Glomerular endothelial cell (primary cell): ENCODE data around the gene SAP25. TPM values are rescaled to one million over a fixed set of nuclear protein-coding genes. Genes with fewer than 3 reads are reported as not detected.

Source experiments
- DNase-seq: peaks from one replicate; pipeline ENCODE4 v3.0.0-alpha.2; 2011; ENCODE audit warnings: low read depth, low spot score; ENCODE audit errors: extremely low read depth
- total RNA-seq: library from RNA; depleted of rRNA; stranded (reverse); fragments of >200 nt; gene quantifications from 2 replicates; pipeline ENCODE4 v1.2.3, GENCODE V29; 2015

The SAP25 gene
- total RNA-seq: 0.29 and 1.8 TPM in 2 replicates

GRCh38 chr7:100573691-100574361 lies at the start of gene SAP25:
Gene SAP25, minus strand, starts transcription at chr7:100573900. Its CDS starts 158 bp downstream, at chr7:100573742.
- no peak for DNase-seq

- no peak for DNase-seq
These were observed 47.9 kb upstream of the SAP25 start for GRCh38 chr7:100621554-100621953.

DNA sequence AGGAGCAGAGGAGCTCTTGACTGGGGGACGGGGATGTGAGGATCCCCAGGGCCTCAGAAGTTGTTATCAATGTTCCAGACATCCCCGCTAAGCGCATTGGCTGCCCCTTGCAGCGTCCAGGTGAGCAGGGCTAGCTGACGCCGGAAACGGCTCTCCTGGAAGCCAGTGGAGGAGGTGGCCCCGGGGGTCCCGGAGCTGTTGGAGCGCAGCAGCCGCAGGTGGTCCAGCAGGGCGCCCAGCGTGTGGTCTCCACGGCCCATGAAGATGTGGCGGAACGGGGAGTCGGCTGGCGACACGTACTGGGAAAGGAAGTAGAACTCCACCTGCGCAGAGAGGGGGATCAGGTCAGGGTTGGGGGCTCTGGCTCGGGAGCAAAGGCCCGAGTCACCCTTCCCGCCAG lies 47.1 kb upstream of the SAP25 start:
- DNase-seq: no peak

DNA sequence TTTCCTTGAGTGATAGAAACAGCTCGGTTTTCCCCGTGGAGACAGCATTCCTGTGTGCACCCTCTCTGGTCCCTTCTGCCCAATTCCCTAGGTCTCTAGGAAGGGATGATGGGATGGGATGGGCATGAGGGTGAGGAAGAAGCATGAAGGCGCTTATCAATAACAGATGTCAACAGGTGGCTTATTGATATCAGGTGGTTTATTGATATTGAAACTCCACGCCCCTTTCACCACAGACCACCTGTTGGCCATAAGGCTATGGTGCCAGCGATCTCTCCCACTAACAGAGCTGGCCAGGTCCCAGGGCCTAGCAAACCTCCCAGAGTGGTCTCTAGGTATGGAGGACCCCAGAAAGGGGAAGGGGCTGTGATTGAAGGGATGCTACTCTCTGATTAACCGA lies 46.5 kb upstream of the SAP25 start:
- DNase-seq: no peak

DNA sequence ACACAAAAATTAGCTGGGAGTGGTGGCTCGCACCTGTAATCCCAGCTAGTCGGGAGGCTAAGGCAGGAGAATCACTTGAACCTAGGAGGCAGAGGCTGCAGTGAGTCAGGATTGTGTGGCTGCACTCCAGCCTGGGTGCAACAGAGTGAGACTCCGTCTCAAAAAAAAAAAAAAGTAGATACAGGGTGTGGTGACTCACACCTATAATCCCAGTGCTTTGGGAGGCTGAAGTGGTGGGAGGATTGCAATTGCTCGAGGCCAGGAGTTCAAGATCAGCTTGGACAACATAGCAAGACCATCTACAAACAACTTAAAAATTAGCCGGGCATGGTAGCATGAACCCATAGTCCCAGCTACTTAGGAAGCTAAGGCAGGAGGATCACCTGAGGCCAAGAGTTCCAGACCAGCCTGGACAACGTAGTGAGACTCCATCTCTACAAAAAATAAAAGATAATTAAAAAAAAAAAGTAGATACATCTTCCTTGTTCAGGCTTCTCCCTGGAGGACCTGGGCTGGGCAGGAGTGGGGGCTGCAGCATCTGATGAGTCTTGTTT lies 40.7 kb upstream of the SAP25 start:
- DNase-seq: no peak

- no peak for DNase-seq
These were observed 39.9 kb upstream of the SAP25 start for GRCh38 chr7:100613412-100614175.

DNA sequence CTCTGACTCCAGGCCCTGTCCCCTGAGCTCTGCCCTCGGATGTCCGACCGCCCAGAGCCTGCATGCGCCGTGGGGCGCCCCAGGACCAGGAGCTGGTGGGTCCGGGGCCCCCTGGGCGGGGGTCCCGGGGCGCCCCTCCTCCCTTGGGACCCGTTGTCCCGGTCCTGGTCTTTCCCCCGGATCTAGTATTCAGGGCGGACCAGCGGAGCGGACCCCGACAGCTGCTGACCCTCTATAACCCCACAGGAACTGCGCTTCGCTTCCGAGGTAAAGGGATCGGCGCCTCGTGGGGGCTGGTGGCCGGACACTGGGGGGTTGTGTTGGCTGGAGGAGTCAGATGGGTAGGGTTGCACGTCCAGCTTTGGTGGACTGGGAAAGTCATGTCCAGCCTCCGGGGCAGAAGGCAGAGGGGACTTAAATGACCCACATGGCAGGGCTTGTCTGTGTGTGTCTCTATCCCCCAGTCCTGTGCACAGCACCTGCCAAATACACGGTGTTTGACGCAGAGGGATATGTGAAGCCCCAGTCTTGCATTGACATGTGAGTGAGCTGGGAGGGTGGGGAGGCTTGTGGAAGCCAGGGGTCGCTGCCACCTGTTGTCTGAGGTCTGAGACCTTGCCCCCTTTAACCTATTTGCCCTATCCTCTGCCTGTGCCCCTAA lies 39.2 kb upstream of the SAP25 start:
- no peak for DNase-seq

GRCh38 chr7:100611983-100612729 lies 38.5 kb upstream of the SAP25 start, which contains the start of gene MOSPD3:
Gene MOSPD3, plus strand, starts transcription at chr7:100612540. Its CDS starts 252 bp downstream, at chr7:100612792.
- peak; percentile 98 for DNase-seq

DNA sequence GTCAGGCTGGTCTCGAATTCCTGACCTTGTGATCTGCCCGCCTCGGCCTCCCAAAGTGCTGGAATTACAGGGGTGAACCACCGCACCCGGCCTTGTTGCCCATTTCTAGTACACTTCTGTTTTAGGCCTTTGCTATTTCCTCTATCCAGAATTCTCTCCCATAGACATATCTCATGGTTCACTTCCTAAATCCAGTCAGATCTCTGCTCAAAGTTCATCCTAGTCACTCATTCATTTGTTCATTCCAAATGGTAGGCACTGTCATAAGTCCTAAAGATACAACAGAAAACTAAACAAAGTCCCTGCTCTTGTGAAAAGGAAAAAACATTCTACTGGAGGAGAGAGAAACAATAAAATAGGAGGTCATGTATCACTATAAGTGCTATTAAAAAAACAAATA lies 36.3 kb upstream of the SAP25 start:
- no peak for DNase-seq

- no peak for DNase-seq
These were observed 33.4 kb upstream of the SAP25 start for GRCh38 chr7:100607111-100607510.

- no peak for DNase-seq
These were observed 32.6 kb upstream of the SAP25 start for GRCh38 chr7:100606313-100606712.

- no peak for DNase-seq
These were observed 31.5 kb upstream of the SAP25 start for GRCh38 chr7:100604976-100605911.

GRCh38 chr7:100604028-100604975 lies 30.6 kb upstream of the SAP25 start:
- DNase-seq: no peak

DNA sequence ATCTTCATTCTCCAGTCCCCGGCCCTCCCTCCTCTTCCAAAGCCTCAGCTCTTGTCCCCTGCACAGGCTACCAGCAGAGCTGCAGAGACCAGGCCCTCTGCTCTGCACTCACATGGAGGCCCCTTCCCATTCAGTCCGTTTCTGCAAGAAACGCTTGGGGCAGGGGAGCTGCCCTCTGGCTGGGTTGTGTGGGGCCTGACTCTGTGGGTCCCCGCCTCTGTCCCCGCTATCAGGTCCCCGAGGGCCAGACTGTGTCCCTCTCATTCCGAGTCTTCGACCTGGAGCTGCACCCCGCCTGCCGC lies 30.0 kb upstream of the SAP25 start:
- DNase-seq: no peak

- DNase-seq: no peak
These were observed 29.4 kb upstream of the SAP25 start for GRCh38 chr7:100602889-100603725.

DNA sequence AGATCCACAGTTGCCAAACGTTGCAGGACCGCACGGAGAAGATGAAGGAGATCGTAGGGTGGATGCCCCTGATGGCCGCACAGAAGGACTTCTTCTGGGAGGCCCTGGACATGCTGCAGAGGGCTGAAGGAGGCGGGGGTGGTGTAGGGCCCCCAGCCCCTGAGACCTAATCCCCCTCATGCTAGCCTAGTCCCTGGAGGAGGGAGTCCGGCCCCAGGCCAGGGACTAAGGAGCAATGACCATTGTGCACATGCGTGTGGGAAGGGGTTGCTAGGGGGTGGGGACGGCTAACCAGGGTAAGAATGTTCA lies 27.0 kb upstream of the SAP25 start:
- DNase-seq: no peak

GRCh38 chr7:100599911-100600729 lies 26.4 kb upstream of the SAP25 start:
- DNase-seq: no peak
